Measurements from ENCODE around the gene VANGL2.

The VANGL2 gene

GRCh38 chr1:160406131-160406968, 6.0 kb downstream of the VANGL2 start:
- DNase-seq, result no peak

GRCh38 chr1:160407839-160408801, 7.8 kb downstream of the VANGL2 start:
- no peak for DNase-seq

- DNase-seq, result no peak
Observed at GRCh38 chr1:160408864-160409263, 8.5 kb downstream of the VANGL2 start.

GRCh38 chr1:160409486-160409885, 9.1 kb downstream of the VANGL2 start:
- no peak for DNase-seq

- no peak for DNase-seq
Observed at GRCh38 chr1:160410406-160411005, 10.1 kb downstream of the VANGL2 start.

- DNase-seq, result no peak
Observed at GRCh38 chr1:160411271-160412027, 11.1 kb downstream of the VANGL2 start.

GRCh38 chr1:160412028-160412362, 11.6 kb downstream of the VANGL2 start:
- no peak for DNase-seq

- no peak for DNase-seq
Observed at GRCh38 chr1:160413716-160414115, 13.4 kb downstream of the VANGL2 start.

GRCh38 chr1:160414881-160415280, 14.5 kb downstream of the VANGL2 start:
- no peak for DNase-seq

GRCh38 chr1:160415696-160416290, 15.4 kb downstream of the VANGL2 start:
- DNase-seq, result no peak

- DNase-seq, result no peak
Observed at GRCh38 chr1:160416369-160416768, 16.0 kb downstream of the VANGL2 start.

- no peak for DNase-seq
Observed at GRCh38 chr1:160418483-160418882, 18.1 kb downstream of the VANGL2 start.

GRCh38 chr1:160419150-160419837, 18.9 kb downstream of the VANGL2 start:
- DNase-seq, result no peak

GRCh38 chr1:160419838-160420169, 19.4 kb downstream of the VANGL2 start:
- DNase-seq, result no peak

- DNase-seq, result no peak
Observed at GRCh38 chr1:160420881-160421842, 20.8 kb downstream of the VANGL2 start.

GRCh38 chr1:160421881-160422280, 21.5 kb downstream of the VANGL2 start:
- DNase-seq, result no peak

- no peak for DNase-seq
Observed at GRCh38 chr1:160423966-160424365, 23.6 kb downstream of the VANGL2 start.

GRCh38 chr1:160425847-160426246, 25.5 kb downstream of the VANGL2 start:
- DNase-seq, result no peak

- DNase-seq, result no peak
Observed at GRCh38 chr1:160427625-160428024, 27.3 kb downstream of the VANGL2 start.

GRCh38 chr1:160428053-160428452, 27.7 kb downstream of the VANGL2 start:
- no peak for DNase-seq

GRCh38 chr1:160428655-160429054, 28.3 kb downstream of the VANGL2 start:
- DNase-seq, result no peak

All from KG1 (cell line).